HG02884 (cell line): ENCODE data around the gene BARHL2.

Source experiments
- ATAC-seq: cut with Tn5 transposase; IDR thresholded peaks from one replicate; pipeline ENCODE4 v1.9.1; 2021; ENCODE audit warnings: mild to moderate bottlenecking, moderate library complexity; ENCODE audit not compliant: unreplicated experiment

BARHL2 gene

GRCh38 chr1:90716552-90717355 lies at the start of gene BARHL2:
BARHL2 (minus strand) TSS chr1:90717302; CDS start chr1:90717195, 107 bp downstream.
- ATAC-seq, result no peak

DNA sequence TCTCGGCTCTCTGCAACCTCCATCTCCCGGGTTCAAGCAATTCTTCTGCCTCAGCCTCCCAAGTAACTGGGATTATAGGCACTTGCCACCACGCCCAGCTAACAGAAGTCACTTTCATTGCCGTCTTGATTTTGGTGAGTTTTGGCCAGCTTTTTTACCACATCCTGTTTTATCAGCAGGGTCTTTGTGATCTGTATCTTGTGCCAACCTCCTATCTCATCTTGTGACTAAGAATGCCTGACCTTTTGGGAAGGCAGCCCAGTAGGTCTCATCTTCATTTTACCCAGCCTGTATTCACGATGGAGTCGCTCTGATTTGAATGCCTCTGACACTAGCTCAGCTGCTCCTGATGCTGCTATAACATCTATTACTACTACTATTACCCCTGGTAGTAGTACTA lies 46.8 kb upstream of the BARHL2 start:
- ATAC-seq, result no peak

DNA sequence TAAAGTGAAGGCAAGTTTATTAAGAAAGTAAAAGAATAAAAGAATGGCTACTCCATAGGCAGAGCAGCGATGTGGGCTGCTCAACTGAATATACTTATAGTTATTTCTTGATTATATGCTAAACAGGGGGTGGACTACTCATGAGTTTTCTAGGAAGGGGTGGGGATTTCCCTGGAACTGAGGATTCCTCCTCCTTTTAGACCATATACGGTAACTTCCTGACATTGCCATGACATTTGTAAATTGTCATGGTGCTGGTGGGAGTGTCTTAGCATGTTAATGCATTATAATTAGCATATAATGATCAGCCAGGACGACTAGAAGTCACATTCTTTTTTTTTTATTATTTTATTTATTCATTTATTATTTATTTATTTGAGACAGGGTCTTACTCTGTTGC lies 46.4 kb upstream of the BARHL2 start:
- ATAC-seq, result no peak

GRCh38 chr1:90761781-90762589 lies 44.9 kb upstream of the BARHL2 start:
- no peak for ATAC-seq

- no peak for ATAC-seq
Observed at GRCh38 chr1:90761156-90761555, 44.1 kb upstream of the BARHL2 start.

GRCh38 chr1:90753556-90753955 lies 36.5 kb upstream of the BARHL2 start:
- ATAC-seq, result no peak

DNA sequence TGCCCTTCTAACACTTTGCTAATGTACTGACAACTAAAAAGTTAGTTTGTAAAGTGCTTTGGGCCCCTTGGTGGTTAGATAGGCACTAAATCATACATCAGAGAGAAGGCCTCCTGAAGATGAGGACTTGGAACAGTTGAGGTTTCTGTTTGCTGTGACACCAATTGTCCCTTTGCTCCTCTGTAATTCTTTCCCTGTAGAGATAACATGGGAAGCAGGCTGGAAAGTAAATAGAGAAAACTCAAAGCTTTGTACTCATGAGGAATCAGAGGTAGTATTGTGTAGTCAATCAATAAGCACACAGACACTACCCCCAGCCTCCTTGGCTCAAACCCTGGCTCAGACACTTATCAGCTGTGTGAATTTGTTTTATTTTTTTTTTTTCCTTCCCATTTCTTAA lies 31.6 kb upstream of the BARHL2 start:
- no peak for ATAC-seq

DNA sequence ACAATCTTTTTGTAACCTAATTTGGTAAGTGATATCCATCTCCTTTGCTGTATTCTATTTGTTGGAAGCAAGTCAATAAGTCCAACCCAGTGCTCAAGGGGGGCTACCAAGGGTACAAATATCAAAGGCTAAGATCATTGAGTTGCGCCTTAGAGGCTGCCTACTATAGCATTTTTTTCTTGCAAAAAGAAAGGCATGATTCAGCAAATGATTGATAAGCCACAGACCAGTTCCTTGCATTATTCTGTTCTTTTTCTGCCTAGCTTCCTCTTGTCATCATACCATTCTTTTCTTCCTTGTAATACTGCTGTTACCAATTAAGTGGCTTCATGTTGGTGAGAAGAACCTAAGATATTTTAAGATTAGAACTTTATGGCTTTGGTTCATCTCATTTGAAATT lies 29.8 kb upstream of the BARHL2 start:
- ATAC-seq, result no peak

- no peak for ATAC-seq
Observed at GRCh38 chr1:90745972-90746371, 28.9 kb upstream of the BARHL2 start.

DNA sequence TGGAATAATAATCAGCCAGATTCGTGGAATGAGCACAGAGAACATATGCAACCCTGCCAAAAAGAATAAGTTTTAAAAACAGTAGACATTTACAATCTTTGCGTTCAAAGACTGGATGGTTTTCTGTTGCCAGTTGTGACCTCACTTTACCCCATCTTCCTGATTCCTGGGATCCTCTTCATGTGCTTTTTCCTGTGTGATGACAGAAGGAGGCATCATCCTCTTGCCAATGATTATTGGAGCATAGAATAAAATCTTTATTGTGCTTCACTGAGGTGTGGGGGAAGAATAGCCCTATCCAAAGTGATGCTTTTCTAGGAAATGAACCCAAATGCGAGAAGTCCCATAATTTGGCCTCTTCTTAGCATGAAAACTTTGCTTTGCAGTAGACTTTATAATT lies 15.0 kb upstream of the BARHL2 start:
- ATAC-seq, result no peak

DNA sequence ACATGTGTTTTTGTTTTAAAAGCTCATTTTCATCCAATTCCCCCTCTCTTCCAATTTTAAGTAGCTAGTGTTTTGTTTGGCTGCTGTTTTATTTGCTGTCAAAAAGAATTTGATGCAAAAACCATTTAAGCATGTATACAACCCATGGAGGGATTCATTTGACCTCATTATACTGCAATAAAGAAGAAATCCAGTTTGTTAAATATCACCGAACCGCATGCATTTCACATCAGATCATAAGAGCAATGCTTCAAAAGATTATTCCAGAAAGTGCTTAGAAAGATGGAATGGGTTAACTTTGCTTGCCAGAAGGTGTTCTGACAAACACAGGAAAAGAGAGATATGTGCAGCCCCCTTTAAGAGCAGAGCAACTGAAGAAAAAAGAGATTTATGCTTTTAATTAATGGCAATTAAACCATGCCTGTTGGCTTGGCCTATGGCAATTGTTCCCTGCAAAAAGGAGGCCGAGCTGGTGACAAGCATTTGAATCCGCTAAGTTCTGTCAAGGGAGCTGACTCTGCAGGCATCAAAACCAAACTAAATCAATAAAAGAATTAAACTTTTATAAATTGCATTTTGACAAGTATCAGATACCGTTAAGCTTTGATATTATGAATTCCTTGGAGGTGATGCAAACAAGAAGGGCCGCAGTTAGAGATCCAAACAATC lies 14.4 kb upstream of the BARHL2 start:
- ATAC-seq, result no peak

DNA sequence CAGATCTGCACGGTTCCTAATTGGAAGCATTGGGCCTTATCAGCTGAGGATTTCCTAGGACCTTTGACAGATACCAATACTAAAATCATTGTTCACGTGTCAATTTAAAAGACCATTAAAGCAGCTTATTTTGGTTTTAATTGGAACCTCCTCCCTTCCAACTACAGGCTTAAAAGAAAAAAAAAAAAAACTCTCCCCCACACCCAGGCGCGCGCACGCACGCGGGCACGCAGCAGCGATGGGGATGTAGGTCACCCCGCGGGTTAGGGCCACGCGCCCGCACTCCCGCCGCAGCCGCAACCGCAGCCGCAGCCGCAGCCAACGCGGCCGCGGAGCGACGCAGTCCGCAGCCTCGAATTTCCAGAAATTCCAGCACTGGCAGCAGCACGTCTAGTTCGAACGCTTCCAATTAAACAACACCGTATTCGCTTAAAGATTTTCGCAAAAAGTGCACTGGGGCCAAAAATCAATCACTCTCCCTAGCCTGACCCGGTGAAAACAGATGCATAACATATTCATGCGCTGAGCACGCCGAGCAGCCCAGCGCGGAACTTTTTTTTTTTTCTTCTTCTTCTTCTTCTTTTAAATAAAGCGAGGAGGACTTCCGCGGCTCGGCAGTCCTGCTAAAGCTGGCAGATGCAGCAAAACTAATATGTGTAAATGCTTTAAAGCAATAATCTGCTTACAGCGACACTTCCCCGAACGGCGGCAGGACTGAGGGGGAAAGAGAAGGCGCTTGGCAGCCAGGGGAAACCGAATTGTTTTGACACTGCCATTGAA lies 13.3 kb upstream of the BARHL2 start:
- ATAC-seq, result no peak

DNA sequence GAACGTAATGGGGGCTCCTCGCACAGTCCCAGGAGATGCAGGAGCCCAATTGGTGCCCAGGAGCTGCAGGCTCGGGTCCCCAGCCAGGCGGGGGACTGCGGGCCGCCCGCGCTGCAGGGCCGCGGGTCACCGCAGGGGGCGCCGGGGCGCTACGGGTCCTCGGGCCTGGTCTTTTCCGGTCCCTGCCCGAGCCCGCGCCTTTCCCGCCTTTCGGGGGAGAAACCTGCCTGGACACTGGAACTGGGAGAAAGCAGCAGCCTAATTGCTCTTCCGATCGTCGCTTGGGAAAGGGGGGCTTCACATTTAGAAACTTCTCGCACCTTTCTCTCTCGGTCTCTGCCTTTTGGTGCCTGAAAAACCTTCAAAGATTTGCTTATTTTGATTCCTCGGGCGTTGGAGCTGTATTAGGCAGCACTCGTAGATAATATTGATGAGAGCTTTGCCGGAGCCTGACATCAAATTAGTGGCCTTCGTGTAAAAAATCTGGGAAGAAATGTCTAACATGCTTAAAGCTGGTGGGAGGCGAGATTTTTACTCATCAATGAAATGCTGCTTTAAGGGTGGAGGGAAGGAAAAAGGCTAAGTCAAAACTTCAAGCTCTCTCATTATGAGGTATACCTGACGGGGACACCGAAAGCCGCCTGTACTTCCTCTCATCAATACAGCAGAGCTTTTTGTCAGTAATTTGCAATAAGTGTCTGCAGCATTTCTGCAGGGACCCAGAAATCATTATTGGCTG lies 12.6 kb upstream of the BARHL2 start:
- no peak for ATAC-seq

DNA sequence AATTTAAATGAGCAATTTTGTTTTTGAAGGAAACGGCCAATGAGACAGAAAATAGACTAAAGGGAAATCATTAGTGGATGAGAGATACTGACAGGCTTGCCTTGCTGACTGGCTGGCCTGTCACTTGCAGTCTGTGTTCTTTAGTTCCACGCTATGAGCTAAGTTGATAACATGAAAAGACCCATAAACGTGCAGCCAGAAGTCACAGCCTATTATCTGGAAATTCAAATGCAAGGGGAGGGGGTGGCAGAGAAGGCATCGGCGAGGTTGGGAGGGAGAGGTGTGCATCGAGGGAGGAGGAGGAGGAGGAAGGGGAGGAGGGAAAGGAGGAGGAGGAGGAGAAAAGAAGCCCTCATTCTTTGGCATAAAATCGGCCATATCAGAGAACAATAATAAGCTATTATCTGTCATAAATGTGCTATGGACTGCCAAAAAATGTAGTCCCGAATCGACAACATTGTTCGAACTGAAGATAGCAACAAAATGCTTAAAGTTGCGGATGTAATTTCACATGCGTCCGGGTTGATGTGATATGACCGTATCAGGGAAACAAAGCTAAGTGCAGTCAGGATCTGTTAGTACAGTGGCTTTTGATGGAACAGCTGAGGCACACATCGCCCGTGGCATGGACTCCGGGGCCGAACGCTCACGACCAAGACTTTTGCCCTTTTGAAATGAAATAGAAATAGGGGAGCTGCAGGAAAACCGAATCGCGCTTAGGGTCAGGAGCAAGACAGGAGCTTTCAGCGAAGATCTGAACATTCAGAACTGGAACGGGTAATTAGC lies 11.6 kb upstream of the BARHL2 start:
- ATAC-seq, result no peak

GRCh38 chr1:90727917-90728501 lies 10.9 kb upstream of the BARHL2 start:
- no peak for ATAC-seq

GRCh38 chr1:90726986-90727480 lies 9.9 kb upstream of the BARHL2 start:
- ATAC-seq, result no peak

GRCh38 chr1:90726425-90726985 lies 9.4 kb upstream of the BARHL2 start:
- ATAC-seq, result no peak

DNA sequence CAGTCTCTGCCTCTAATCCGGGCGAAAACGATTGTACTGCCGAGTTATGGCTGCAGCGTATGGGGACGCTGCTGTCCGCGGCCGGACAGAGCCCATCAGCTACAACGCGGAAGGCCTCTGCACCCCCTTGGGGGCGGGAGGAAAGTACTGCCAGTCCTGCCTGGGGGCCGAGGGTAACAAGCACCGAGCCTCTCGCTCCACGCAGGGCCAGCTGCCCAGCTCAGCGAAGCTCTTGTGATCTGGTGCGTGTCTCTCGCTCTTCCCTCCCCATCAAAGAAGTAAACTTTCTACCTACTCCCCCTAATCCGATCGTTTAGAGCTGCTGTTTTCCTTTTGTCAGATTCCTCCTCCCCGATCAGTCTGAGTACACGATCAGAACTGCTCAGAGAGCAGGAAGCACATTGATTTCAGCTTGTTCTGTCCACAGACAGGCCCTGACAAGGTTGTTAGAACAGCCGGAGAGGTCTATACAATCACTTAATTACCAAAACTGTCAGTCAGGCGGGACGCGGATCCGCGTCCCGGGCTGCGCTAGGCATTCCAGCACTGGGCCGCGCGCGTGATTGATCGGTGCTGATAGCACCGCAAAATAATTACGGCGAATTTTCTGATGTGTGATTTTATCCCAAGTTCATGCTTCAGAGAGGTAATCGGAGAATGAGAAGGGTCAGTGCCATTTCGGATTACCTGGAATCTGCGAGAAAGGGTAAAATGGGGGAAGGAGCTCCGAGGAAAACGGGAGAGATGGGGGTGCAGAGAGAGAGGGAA lies 8.7 kb upstream of the BARHL2 start:
- ATAC-seq, result no peak
